Left cardiac atrium (tissue), 4 donors: ENCODE results near the gene XIRP2. TPM values are rescaled to one million over a fixed set of nuclear protein-coding genes. Genes with fewer than 3 reads are reported as not detected.
A peak's percentile ranks its signal among the peaks of the same experiment; 100 is the strongest.

ENCODE experiments used
- ATAC-seq, 2 donors: fragments of 200-7000 bp; cut with Tn5 transposase; one replicate each; pipeline ENCODE4 v1.9.1; 2020; ENCODE audit warnings: mild to moderate bottlenecking in 2 of 2, moderate library complexity in 2 of 2
- DNase-seq: peaks from one replicate; pipeline ENCODE4 v3.0.0-alpha.2; 2020
- intact Hi-C, 2 donors: fragments of 100-400 bp; cut with DNase I; formaldehyde crosslinking; loops; one replicate each; pipeline versions ENCODE4 v1.14.1 to v1.15.1; 2022 to 2023
- total RNA-seq, 2 donors: library from RNA; stranded (reverse); fragmentation: NEBNext Ultra II Directional; extraction: Animal tissue kit (Norgen Biotek cat#: 25700); gene quantifications; one replicate each; pipeline ENCODE4 v1.2.1, GENCODE V29; 2021
- donor health status: DM: no; HTN: yes; CAD: no.
- donor health status: DM: no; HTN: yes; CAD: no; lungs with severe emphysema.
- donor health status: DM: yes; HTN: yes; CAD: no.
- donor health status: Dilated cardiomyopathy.

The XIRP2 gene
- total RNA-seq, 2 donors from 2014 or later, result 22.9 to 44.0 TPM

GRCh38 chr2:166921261-166921896, 33.1 kb downstream of the XIRP2 start:
- no peak for DNase-seq
- intact Hi-C loops, result no loop called here
- no peak for ATAC-seq

- intact Hi-C loops, result no loop called here
- DNase-seq (no peak), ATAC-seq (no peak)
Observed at GRCh38 chr2:166924967-166925366, 36.7 kb downstream of the XIRP2 start.

- intact Hi-C loops, result no loop called here
- ATAC-seq (no peak), DNase-seq (no peak)
Observed at GRCh38 chr2:166926657-166927056, 38.4 kb downstream of the XIRP2 start.

- DNase-seq (no peak), ATAC-seq (no peak)
- intact Hi-C loops, result no loop called here
Observed at GRCh38 chr2:166932032-166932431, 43.8 kb downstream of the XIRP2 start.

- ATAC-seq (no peak), DNase-seq (no peak)
- intact Hi-C loops, result no loop called here
Observed at GRCh38 chr2:166934817-166935216, 46.5 kb downstream of the XIRP2 start.

- no peak for ATAC-seq
- intact Hi-C loops, result no loop called here
- DNase-seq, result no peak
Observed at GRCh38 chr2:166942377-166942776, 54.1 kb downstream of the XIRP2 start.

DNA sequence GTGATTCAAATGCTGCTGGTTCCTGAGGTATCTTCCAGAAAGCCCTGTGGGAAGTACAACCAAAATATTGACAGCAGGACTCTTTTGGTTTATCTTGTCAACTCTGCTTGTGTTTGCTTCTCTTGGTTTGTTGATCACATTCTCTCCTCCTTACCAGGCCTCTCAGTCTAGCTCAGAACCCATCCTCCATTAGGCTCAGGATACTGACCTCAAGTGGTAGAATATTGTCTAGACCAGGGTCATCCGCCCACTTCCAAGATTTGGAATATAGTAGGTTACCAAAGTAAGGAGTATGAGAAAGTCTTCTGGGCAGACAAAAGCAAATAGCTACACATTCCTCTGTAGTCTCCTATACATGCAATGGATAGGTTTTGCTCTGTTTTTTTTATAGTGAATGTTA, 56.6 kb downstream of the XIRP2 start:
- ATAC-seq (no peak), DNase-seq (no peak)
- intact Hi-C loops, result no loop called here

- DNase-seq, result no peak
- ATAC-seq, result no peak
- intact Hi-C loops, result no loop called here
Observed at GRCh38 chr2:166957686-166958085, 69.4 kb downstream of the XIRP2 start.

- no peak for ATAC-seq
- intact Hi-C loops, result no loop called here
- no peak for DNase-seq
Observed at GRCh38 chr2:166958986-166959481, 70.8 kb downstream of the XIRP2 start.

GRCh38 chr2:166959556-166959955, 71.3 kb downstream of the XIRP2 start:
- no peak for ATAC-seq
- intact Hi-C loops, result no loop called here
- no peak for DNase-seq

DNA sequence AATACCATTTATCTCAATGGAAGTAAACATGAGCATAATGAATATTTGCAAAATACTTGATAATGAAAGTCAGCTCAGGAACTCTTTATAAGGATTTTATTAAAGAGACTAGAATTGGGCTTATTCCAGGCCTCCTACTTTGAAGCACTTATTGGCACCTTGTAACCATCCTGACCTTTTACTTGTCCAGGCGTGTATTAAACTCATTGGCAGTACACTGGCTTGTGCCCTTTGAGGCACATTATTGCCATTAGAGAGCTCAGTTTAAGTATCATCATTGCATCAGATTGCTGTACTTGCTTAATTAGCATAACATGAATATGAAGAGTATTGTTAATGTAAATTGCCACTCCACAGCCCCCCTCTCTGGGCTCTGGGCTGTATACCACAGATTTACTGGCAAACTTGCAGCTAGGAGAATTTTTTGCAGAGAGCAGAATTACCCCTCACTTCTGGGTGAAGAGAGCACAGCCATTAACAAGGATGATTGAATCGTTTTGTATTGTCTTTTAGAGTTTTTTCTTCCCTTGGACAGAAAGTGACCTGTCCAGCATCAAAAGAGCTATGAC, 72.5 kb downstream of the XIRP2 start:
- no peak for ATAC-seq
- intact Hi-C loops, result no loop called here

DNA sequence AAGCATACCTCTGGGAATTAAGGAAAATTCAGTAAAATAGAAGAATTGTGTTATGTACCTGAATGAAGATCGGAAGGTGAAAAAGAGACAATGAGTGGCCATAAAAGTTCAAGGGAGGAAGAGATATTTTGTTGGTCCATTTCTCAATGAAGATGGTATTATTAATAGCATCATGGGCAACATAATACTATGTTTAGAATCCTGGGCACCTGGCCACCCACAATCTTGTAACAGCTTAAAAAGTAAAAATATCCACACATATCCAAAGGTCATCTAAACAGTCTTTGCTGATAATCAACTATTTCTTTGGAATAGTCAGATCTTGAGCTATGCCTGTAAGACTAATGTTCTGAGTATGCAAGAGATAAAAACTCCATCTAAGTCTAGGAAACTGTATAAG, 73.7 kb downstream of the XIRP2 start:
- intact Hi-C loops, result no loop called here
- ATAC-seq (peak in 1 of 2 donors; percentile 23), DNase-seq (no peak)

More for the DNA sequence above, 72.5 kb downstream of the XIRP2 start:
- DNase-seq, result no peak

DNA sequence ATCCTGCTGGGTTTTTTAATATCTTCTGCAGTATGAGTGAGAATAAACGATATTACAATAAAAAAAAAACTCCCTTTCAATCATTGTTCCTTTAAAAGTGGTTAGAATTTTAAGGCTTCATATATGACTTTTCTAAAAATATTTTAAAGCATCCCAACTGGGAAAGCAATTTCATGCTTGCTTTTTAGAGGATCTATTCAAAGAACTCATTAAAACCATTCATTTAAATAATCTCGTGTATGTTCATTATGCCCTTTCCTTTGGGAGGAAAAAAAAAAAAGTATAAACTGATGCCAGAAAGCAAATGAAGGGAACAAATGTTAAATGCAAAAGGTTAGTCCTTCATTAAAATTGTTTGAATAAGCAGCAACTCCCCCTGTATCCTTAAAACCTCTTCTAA, 81.2 kb downstream of the XIRP2 start:
- ATAC-seq, result no peak

DNA sequence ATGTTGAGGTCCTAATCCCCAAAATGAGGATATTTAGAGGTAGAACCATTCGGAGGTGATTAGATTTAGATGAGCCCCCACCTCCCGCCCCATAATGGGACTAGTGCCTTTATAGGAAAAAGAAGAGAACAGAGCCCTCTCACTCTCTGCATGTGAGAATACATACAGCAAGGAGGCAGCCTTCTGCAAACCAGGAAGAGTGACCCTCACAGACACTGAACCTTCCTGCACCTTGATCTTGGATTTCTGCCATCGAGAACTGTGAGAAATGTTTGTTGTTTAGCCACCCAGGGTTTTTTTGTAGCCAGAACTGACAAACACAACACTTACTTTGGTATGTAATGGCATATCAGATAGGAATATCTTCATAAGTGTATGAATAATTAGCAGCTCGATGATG, 83.7 kb downstream of the XIRP2 start:
- no peak for DNase-seq
- intact Hi-C loops, result no loop called here
- ATAC-seq, result no peak

More for the DNA sequence above, 81.2 kb downstream of the XIRP2 start:
- intact Hi-C loops, result no loop called here
- DNase-seq, result no peak

DNA sequence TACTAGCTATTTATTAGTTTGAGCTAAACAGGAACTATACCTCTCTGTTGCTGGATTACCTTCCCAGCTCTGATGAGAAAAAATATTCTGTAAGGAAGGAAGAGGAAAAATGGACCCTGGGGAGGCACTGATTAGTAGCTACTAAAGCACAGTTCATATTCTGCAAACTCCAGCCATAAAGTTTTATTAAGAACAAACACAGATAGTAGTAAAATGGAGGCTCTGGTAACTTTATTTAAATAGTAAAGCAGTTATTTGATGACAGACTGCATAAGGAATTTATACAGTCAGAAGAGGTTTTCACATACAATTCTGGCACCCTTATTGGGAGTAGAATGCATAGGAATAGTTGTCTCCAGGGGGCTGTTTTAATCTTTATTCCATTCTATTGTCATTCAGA, 84.1 kb downstream of the XIRP2 start:
- DNase-seq (no peak), ATAC-seq (no peak)
- intact Hi-C loops, result no loop called here

GRCh38 chr2:166984188-166984587, 95.9 kb downstream of the XIRP2 start:
- intact Hi-C loops, result no loop called here
- ATAC-seq (no peak), DNase-seq (no peak)

GRCh38 chr2:166984797-166985196, 96.5 kb downstream of the XIRP2 start:
- intact Hi-C loops, result no loop called here

DNA sequence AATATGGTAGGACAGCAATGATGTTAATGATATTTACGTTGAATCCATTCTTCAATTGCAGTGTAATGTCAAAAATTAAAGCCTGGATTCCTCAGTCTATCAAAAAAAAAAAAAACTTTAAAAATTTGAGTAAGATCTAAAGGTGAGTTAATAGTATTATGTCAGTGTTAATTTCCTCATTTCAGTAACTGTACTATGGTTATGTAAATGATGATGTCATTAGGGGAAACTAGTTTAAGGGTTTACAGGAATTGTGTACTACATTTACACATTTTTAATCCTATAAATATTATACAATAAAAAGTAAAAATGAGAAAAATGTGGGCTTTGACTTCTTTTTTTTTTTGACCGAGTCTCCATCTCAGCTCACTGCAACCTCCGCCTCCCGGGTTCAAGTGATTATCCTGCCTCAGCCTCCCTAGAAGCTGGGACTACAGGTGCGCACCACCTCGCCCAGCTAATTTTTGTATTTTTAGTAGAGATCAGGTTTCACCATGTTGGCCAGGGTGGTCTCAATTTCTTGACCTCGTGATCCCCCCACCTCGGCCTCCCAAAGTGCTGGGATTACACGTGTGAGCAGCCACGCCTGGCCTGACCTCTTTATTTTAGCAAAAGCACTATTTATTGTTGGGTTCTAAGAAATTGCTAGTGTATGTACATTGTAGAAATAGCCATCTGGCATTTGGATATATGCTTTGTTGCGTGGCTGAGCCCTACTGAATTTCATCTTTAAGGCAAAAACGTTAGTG, 106.5 kb downstream of the XIRP2 start:
- DNase-seq (no peak), ATAC-seq (no peak)
- intact Hi-C loops, result no loop called here

More at GRCh38 chr2:166984797-166985196, 96.5 kb downstream of the XIRP2 start:
- no peak for DNase-seq
- no peak for ATAC-seq

DNA sequence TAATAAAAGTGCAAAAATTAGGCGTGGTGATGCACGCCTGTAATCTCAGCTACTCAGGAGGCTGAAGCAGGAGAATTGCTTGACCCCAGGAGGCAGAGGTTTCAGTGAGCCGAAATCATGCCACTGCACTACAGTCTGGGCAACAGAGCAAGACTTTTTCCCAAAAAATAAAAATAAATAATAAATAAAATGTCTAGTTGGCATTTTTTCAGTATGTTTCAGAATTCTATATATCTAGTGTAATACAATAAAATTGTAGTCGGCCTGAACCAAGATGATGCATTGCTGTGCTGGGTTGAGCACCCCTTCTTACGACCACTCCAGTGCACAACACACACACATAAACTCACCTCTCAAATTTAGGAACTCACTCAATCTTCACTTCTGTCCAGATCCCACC, 108.2 kb downstream of the XIRP2 start:
- intact Hi-C loops, result no loop called here
- DNase-seq (no peak), ATAC-seq (no peak)

DNA sequence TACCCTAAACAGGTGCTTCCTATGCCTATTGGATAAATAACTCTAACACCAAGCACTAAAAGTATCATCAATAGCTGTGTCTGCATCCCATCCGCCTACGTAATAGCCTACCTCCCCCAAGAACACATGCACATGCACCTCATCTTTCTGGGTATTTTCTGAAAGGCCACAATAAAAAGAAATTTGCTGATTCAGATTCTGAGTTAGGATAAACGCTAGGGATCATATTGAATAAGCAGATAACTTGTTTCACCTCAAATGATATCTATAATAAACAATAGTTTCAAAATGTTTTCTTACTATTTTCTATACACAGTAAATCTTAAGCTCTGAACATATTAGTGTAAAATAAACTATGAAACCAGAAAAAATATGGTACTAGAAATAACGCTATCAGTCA, 112.9 kb downstream of the XIRP2 start:
- no peak for ATAC-seq
- DNase-seq, result no peak
- intact Hi-C loops, result no loop called here

DNA sequence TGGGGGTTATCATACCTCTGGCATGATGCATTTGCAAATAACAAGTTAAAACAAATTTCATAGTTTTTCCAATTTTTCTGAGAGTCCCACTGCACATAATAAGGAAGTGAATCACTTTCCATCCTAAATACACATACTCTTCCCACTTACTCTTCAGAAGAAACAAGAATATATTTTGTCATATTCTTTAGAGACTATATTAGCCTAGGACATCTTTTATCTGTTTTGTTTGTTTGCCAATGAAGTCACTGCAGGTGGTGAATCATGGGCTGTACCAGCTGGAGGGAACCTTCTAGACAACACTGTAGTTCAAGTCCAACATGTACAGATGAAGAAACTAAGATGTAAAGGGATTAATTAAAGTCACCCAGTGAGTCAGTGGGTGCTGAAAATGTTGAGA, 116.8 kb downstream of the XIRP2 start:
- intact Hi-C loops, result no loop called here
- DNase-seq (no peak), ATAC-seq (no peak)
